Measurements from ENCODE around the gene NCAPH2. TPM values are rescaled to one million over a fixed set of nuclear protein-coding genes. Genes with fewer than 3 reads are reported as not detected.
A peak's percentile ranks its signal among the peaks of the same experiment; 100 is the strongest.

NCAPH2 gene
- polyA plus RNA-seq, 1 donor from 2014 or later, result 39.4 TPM

- H3K9me3 Mint-ChIP-seq, result no peaks in the 10 kb centered on the region
- H3K27me3 Mint-ChIP-seq, result peaks cover 4% of the 10 kb centered on the region
- H3K36me3 Mint-ChIP-seq, result peaks cover 11% of the 10 kb centered on the region
- H3K4me3 Mint-ChIP-seq, result no peak overlapping the region
- H3K4me1 Mint-ChIP-seq, result peaks cover 0 to 10% (median 4%) of the 10 kb centered on the region in 3 donors
- H3K27ac Mint-ChIP-seq, result no peak overlapping the region
Measured at GRCh38 chr22:50567721-50568252, 59.8 kb downstream of the NCAPH2 start.

GRCh38 chr22:50568626-50569025, 60.6 kb downstream of the NCAPH2 start:
- Mint-ChIP-seq H3K4me1 (peaks cover 0 to 2% (median 1%) of the 10 kb centered on the region in 3 donors), H3K4me3 (no peak overlapping the region), H3K27me3 (peaks cover 2% of the 10 kb centered on the region), H3K9me3 (no peaks in the 10 kb centered on the region), H3K36me3 (peaks cover 11% of the 10 kb centered on the region), H3K27ac (no peak overlapping the region)

DNA sequence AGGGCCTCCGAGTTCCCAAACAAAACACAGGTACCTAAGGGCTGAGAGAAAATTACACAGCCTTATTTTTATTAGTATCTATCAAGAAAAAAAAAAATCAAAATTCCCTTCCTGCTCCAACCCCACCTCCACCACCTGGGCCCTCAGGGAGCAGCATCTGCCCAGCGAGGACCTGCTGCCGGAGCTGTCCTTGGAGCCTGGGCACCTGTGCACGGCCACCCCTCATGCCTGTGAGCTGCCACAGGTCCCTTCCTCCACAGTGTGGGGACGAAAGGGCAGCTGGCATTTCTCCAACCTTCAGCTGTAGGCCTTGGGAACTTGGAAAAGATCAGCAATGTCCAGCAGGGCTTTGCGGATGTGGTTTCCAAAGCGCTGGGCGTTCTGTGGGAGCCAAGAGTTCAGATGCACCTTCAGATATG, 61.0 kb downstream of the NCAPH2 start:
- Mint-ChIP-seq H3K36me3 (peaks cover 11% of the 10 kb centered on the region), H3K27me3 (peaks cover 2% of the 10 kb centered on the region), H3K9me3 (no peaks in the 10 kb centered on the region), H3K4me1 (peaks cover 0 to 2% (median 1%) of the 10 kb centered on the region in 3 donors), H3K4me3 (no peak overlapping the region), H3K27ac (no peak overlapping the region)

- Mint-ChIP-seq H3K4me1 (peaks cover 0 to 2% (median 1%) of the 10 kb centered on the region in 3 donors), H3K9me3 (no peaks in the 10 kb centered on the region), H3K27me3 (peaks cover 2% of the 10 kb centered on the region), H3K4me3 (peak overlapping the region in 1 of 4 donors; percentile 17), H3K36me3 (peaks cover 11% of the 10 kb centered on the region), H3K27ac (peak overlapping the region in 1 of 3 donors; percentile 47)
Measured at GRCh38 chr22:50569896-50570535, 62.0 kb downstream of the NCAPH2 start.

- Mint-ChIP-seq H3K9me3 (no peaks in the 10 kb centered on the region), H3K27ac (no peak overlapping the region), H3K4me1 (peaks cover 0 to 2% (median 1%) of the 10 kb centered on the region in 3 donors), H3K27me3 (peaks cover 2% of the 10 kb centered on the region), H3K4me3 (no peak overlapping the region), H3K36me3 (peaks cover 11% of the 10 kb centered on the region)
Measured at GRCh38 chr22:50570861-50571260, 62.8 kb downstream of the NCAPH2 start.

GRCh38 chr22:50571264-50572175, 63.5 kb downstream of the NCAPH2 start:
- peaks cover 2% of the 10 kb centered on the region for H3K27me3 Mint-ChIP-seq
- peaks cover 0 to 2% (median 1%) of the 10 kb centered on the region in 3 donors for H3K4me1 Mint-ChIP-seq
- no peaks in the 10 kb centered on the region for H3K9me3 Mint-ChIP-seq
- H3K4me3 Mint-ChIP-seq, result no peak overlapping the region
- H3K27ac Mint-ChIP-seq, result no peak overlapping the region
- peaks cover 10% of the 10 kb centered on the region for H3K36me3 Mint-ChIP-seq

DNA sequence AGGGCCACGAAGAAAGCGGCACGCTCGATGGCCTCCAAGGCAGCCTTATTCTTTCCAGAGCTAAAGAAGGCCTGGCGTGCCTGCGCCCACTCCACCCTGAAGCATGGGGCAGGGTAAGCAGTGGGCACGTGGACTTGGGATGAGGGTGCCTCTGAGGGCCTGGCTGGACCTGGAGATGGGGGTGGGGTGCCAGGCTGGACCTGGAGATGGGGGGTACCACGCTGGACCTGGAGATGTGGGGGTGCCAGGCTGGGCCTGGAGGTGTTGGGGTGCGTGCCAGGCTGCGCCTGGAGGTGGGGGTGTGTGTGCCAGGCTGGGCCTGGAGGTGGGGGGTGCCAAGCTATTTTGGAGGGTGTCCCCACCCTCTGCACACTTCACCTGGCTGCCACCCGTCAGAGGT, 64.9 kb downstream of the NCAPH2 start:
- Mint-ChIP-seq H3K27ac (no peak overlapping the region), H3K4me1 (peaks cover 0 to 4% (median 1%) of the 10 kb centered on the region in 3 donors), H3K4me3 (no peak overlapping the region), H3K9me3 (no peaks in the 10 kb centered on the region), H3K36me3 (peaks cover 6% of the 10 kb centered on the region), H3K27me3 (peaks cover 2% of the 10 kb centered on the region)

GRCh38 chr22:50573491-50574382, 65.7 kb downstream of the NCAPH2 start:
- H3K4me1 Mint-ChIP-seq, result peaks cover 0 to 4% (median 1%) of the 10 kb centered on the region in 3 donors
- H3K27me3 Mint-ChIP-seq, result peaks cover 2% of the 10 kb centered on the region
- H3K27ac Mint-ChIP-seq, result peak overlapping the region in 1 of 3 donors; percentile 53
- peaks cover 6% of the 10 kb centered on the region for H3K36me3 Mint-ChIP-seq
- H3K4me3 Mint-ChIP-seq, result no peak overlapping the region
- no peaks in the 10 kb centered on the region for H3K9me3 Mint-ChIP-seq

DNA sequence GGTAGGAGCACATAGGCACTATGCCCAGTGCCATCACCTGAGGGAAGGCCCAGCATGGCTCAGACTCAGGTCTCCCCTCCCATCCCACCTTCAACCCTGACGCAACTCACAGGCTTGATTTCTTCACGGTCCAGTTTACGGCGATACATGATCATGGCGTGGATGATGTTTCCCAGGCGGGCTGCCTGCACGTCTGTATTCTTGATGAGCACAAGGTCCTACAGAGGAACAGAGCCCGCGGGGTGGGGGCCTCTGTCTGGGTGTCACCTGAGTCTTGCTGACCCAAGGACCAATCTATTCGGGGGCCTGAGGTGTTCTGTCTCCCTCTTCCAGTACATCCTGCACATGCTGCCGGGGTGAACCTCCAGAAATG, 66.3 kb downstream of the NCAPH2 start:
- H3K27me3 Mint-ChIP-seq, result peaks cover 2% of the 10 kb centered on the region
- H3K9me3 Mint-ChIP-seq, result no peaks in the 10 kb centered on the region
- peaks cover 0 to 3% (median 1%) of the 10 kb centered on the region in 3 donors for H3K4me1 Mint-ChIP-seq
- no peak overlapping the region for H3K4me3 Mint-ChIP-seq
- peaks cover 5% of the 10 kb centered on the region for H3K36me3 Mint-ChIP-seq
- no peak overlapping the region for H3K27ac Mint-ChIP-seq

Other genes starting within 250 kb of the NCAPH2 start
- 0.94 TPM for gene MAPK12, start 246.5 kb upstream of the NCAPH2 start, polyA plus RNA-seq
- gene MAPK11, start 237.8 kb upstream of the NCAPH2 start, polyA plus RNA-seq, result 0.59 TPM
- gene PLXNB2, start 200.6 kb upstream of the NCAPH2 start, polyA plus RNA-seq, result 2.7 TPM
- gene DENND6B, start 181.2 kb upstream of the NCAPH2 start, polyA plus RNA-seq, result 1.2 TPM
- 27.0 TPM for gene PPP6R2, start 164.9 kb upstream of the NCAPH2 start, polyA plus RNA-seq
- gene SBF1, start 33.2 kb upstream of the NCAPH2 start, polyA plus RNA-seq, result 17.5 TPM
- gene ADM2, start 26.7 kb upstream of the NCAPH2 start, polyA plus RNA-seq, result 1.5 TPM
- not detected for gene MIOX, start 21.4 kb upstream of the NCAPH2 start, polyA plus RNA-seq
- 26.4 TPM for gene LMF2, start 522 bp upstream of the NCAPH2 start, polyA plus RNA-seq
- gene SCO2, start 17.4 kb downstream of the NCAPH2 start, polyA plus RNA-seq, result 11.8 TPM
- 56.8 TPM for gene TYMP, start 21.8 kb downstream of the NCAPH2 start, polyA plus RNA-seq
- gene KLHDC7B, start 37.7 kb downstream of the NCAPH2 start, polyA plus RNA-seq, result 4.7 TPM
- gene SYCE3, start 54.7 kb downstream of the NCAPH2 start, polyA plus RNA-seq, result not detected
- gene CPT1B, start 70.2 kb downstream of the NCAPH2 start, polyA plus RNA-seq, result 1.6 TPM
- 38.6 TPM for gene CHKB, start 74.6 kb downstream of the NCAPH2 start, polyA plus RNA-seq
- gene MAPK8IP2, start 92.6 kb downstream of the NCAPH2 start, polyA plus RNA-seq, result not detected
- gene ARSA, start 119.9 kb downstream of the NCAPH2 start, polyA plus RNA-seq, result 11.5 TPM
- not detected for gene SHANK3, start 164.6 kb downstream of the NCAPH2 start, polyA plus RNA-seq
- gene ACR, start 230.0 kb downstream of the NCAPH2 start, polyA plus RNA-seq, result not detected